ENCODE results near the gene CCL20.

- TF ChIP-seq EZH2phosphoT487 (IDR thresholded peaks at IDR 0.05; ENCODE audit: borderline replicate concordance, low read length) (no peak), CTCF (IDR thresholded peaks at IDR 0.05; ENCODE audit: low read depth, low read length, poor library complexity, severe bottlenecking) (no peak)
These were observed 8.1 kb upstream of the CCL20 start for GRCh38 chr2:227805578-227805977.

Measured in DOHH2 (cell line).